ENCODE results near the gene ATP1A1.

- no peak for TF ChIP-seq POLR2A (IDR thresholded peaks at IDR 0.05)
- TF ChIP-seq CTCF (IDR thresholded peaks at IDR 0.05 in 4 of 5, conservative IDR thresholded peaks at IDR 0.05 in 1 of 5), result no peak
These were observed 80.9 kb downstream of the ATP1A1 start for GRCh38 chr1:116453906-116454305.

Data from gastrocnemius medialis (tissue), 4 donors.